PC-9 (cell line): ENCODE measurements around the gene ASB11. TPM values are rescaled to one million over a fixed set of nuclear protein-coding genes. Genes with fewer than 3 reads are reported as not detected.
A peak's percentile ranks its signal among the peaks of the same experiment; 100 is the strongest.
"Not testable (repeated sequence)": the region's sequence is repeated elsewhere in the genome, so short reads cannot be mapped to it uniquely, and the experiment has no call there.

Source experiments
- BruUV-seq: library from RNA; stranded (reverse); fragments of 400-500 nt; replicated peaks from 2 replicates; lab custom pipeline; 2021; lab: Mats Ljungman, UMichigan
- CTCF ChIA-PET: fragments of 300-600 bp; sonication (Branson Sonifier 250); formaldehyde crosslinking; loops from one replicate; lab custom pipeline; 2022; ENCODE audit warnings: antibody characterized with exemption; lab: Charles Lee
- POLR2A ChIA-PET: fragments of 300-600 bp; sonication (Branson Sonifier 250); formaldehyde crosslinking; loops from one replicate; lab custom pipeline; 2022; ENCODE audit warnings: antibody characterized with exemption; ENCODE audit not compliant: unreplicated experiment; lab: Charles Lee
- DNase-seq, 2 experiments: peaks; one replicate each; pipeline versions ENCODE4 v3.0.0 to v3.0.0-alpha.2; 2015 to 2022; ENCODE audit warnings: mixed read lengths in 1 of 2
- H2AFZ ChIP-seq: fragments of 200-600 bp; sonication (generic); 2 replicates; pipeline ENCODE4 v1.8.1; 2017; ENCODE audit warnings: antibody characterized with exemption
- H3F3A ChIP-seq: fragments of 200-600 bp; sonication (generic); 2 replicates; pipeline ENCODE4 v1.8.1; 2017; ENCODE audit warnings: antibody characterized with exemption, mild to moderate bottlenecking, low read depth; ENCODE audit not compliant: insufficient read depth
- H3K27ac ChIP-seq: fragments of 200-600 bp; sonication (generic); 2 replicates; pipeline ENCODE4 v1.6.1; 2016; ENCODE audit warnings: mixed run types
- H3K27me3 ChIP-seq: fragments of 200-600 bp; sonication (generic); 2 replicates; pipeline ENCODE4 v1.6.1; 2016; ENCODE audit warnings: low read depth, mixed run types; ENCODE audit not compliant: insufficient read depth
- H3K36me3 ChIP-seq: fragments of 200-600 bp; sonication (generic); 2 replicates; pipeline ENCODE4 v1.6.1; 2016; ENCODE audit warnings: low read depth, mixed run types
- H3K4me1 ChIP-seq: fragments of 200-600 bp; sonication (generic); replicated peaks from 2 replicates; pipeline ENCODE4 v1.6.1; 2016; ENCODE audit warnings: mixed run types; ENCODE audit not compliant: insufficient read depth
- H3K4me2 ChIP-seq: fragments of 200-600 bp; sonication (generic); 2 replicates; pipeline ENCODE4 v1.6.1; 2017; ENCODE audit warnings: mixed run types
- H3K4me3 ChIP-seq: fragments of 200-600 bp; sonication (generic); 2 replicates; pipeline ENCODE4 v1.6.1; 2016; ENCODE audit warnings: mixed run types
- H3K79me2 ChIP-seq: fragments of 200-600 bp; sonication (generic); 2 replicates; pipeline ENCODE4 v1.6.1; 2017; ENCODE audit warnings: low read depth, mixed run types
- H3K9me2 ChIP-seq: fragments of 200-600 bp; sonication (generic); 2 replicates; pipeline ENCODE4 v1.8.1; 2017; ENCODE audit warnings: mild to moderate bottlenecking; ENCODE audit not compliant: insufficient read depth
- H3K9me3 ChIP-seq: fragments of 200-600 bp; sonication (generic); 2 replicates; pipeline ENCODE4 v1.8.1; 2016; ENCODE audit warnings: low read depth; ENCODE audit not compliant: insufficient read depth
- H4K20me1 ChIP-seq: fragments of 200-600 bp; sonication (generic); 2 replicates; pipeline ENCODE4 v1.8.1; 2017; ENCODE audit not compliant: insufficient read depth
- EZH2 ChIP-seq: fragments of 200-600 bp; sonication (generic); IDR thresholded peaks from 2 replicates; pipeline ENCODE4 v1.8.0; 2017; ENCODE audit warnings: antibody characterized with exemption, low read depth
- intact Hi-C: fragments of 100-400 bp; cut with micrococcal nuclease; formaldehyde crosslinking; loops from one replicate; pipeline ENCODE4 v1.10.0; 2022; ENCODE audit not compliant: unreplicated experiment
- total RNA-seq: library from RNA; stranded (reverse); gene quantifications from 2 replicates; pipeline ENCODE4 v1.2.3, GENCODE V29; 2021
- TF ChIP-seq, protein P1 (sequence below): fragments of 200-600 bp; sonication (generic); conservative IDR thresholded peaks from 2 replicates; pipeline ENCODE4 v1.6.1; 2017; ENCODE audit warnings: mixed run types, antibody characterized with exemption, mild to moderate bottlenecking, moderate library complexity

The ASB11 gene
- total RNA-seq, 1 experiment from 2014 or later = not detected

DNA sequence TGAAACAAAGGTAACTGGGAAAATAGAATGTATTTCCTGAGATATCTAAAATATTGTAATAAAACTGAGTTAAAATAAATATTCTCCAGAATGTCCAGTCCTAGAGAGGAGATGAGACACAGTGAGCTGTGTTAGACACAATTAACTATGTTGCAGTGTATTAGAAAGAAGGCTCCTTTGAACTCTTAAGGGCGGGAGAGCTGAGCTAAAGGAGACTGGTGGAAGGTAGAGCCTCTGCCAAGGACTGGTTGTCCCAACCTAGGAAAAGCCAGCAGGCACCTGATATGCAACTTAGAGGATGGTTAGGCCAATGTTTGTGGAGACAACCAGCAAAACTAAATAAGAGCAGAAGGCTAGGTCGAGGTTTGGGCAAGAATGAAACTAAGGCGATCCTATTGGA lies 4.3 kb downstream of the ASB11 start:
- no peaks in the 10 kb centered on the region for H3K79me2 ChIP-seq
- no peak for DNase-seq
- H3K4me1 ChIP-seq = peaks cover 8% of the 10 kb centered on the region; the same call in 1 of the 2 replicates
- no peaks in the 10 kb centered on the region for H3K9me3 ChIP-seq
- no peak overlapping the region for H2AFZ ChIP-seq
- H3K4me3 ChIP-seq = no peak overlapping the region
- H3K36me3 ChIP-seq = no peaks in the 10 kb centered on the region
- no peak overlapping the region for H3K4me2 ChIP-seq
- H3K27ac ChIP-seq = no peak overlapping the region
- TF ChIP-seq, protein P1, sequence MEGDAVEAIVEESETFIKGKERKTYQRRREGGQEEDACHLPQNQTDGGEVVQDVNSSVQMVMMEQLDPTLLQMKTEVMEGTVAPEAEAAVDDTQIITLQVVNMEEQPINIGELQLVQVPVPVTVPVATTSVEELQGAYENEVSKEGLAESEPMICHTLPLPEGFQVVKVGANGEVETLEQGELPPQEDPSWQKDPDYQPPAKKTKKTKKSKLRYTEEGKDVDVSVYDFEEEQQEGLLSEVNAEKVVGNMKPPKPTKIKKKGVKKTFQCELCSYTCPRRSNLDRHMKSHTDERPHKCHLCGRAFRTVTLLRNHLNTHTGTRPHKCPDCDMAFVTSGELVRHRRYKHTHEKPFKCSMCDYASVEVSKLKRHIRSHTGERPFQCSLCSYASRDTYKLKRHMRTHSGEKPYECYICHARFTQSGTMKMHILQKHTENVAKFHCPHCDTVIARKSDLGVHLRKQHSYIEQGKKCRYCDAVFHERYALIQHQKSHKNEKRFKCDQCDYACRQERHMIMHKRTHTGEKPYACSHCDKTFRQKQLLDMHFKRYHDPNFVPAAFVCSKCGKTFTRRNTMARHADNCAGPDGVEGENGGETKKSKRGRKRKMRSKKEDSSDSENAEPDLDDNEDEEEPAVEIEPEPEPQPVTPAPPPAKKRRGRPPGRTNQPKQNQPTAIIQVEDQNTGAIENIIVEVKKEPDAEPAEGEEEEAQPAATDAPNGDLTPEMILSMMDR = no peak
- no peak for TF ChIP-seq EZH2
- no peaks in the 10 kb centered on the region for H4K20me1 ChIP-seq
- H3K27me3 ChIP-seq = no peaks in the 10 kb centered on the region
- intact Hi-C loops = no loop called here
- ChIA-PET CTCF (no interaction called here), POLR2A (no interaction called here)
- no peaks in the 10 kb centered on the region for H3K9me2 ChIP-seq
- no TSS peak for BruUV-seq
- no peaks in the 10 kb centered on the region for H3F3A ChIP-seq

GRCh38 chrX:15310117-15310516 lies 5.3 kb downstream of the ASB11 start:
- Histone ChIP-seq H3K27ac (peak overlapping the region; percentile 41; the same call in 1 of the 2 replicates), H2AFZ (no peak overlapping the region), H3K4me3 (no peak overlapping the region), H4K20me1 (no peaks in the 10 kb centered on the region), H3K4me2 (no peak overlapping the region), H3F3A (no peaks in the 10 kb centered on the region), H3K79me2 (no peaks in the 10 kb centered on the region), H3K9me3 (no peaks in the 10 kb centered on the region), H3K9me2 (no peaks in the 10 kb centered on the region), H3K4me1 (peaks cover 8% of the 10 kb centered on the region; the same call in 1 of the 2 replicates), H3K27me3 (no peaks in the 10 kb centered on the region), H3K36me3 (no peaks in the 10 kb centered on the region)
- intact Hi-C loops = no loop called here
- POLR2A ChIA-PET = no interaction called here
- BruUV-seq = no TSS peak
- TF ChIP-seq, protein P1 = no peak
- TF ChIP-seq EZH2 = no peak
- CTCF ChIA-PET = no interaction called here
- peak; percentile 3 to 62 for DNase-seq

DNA sequence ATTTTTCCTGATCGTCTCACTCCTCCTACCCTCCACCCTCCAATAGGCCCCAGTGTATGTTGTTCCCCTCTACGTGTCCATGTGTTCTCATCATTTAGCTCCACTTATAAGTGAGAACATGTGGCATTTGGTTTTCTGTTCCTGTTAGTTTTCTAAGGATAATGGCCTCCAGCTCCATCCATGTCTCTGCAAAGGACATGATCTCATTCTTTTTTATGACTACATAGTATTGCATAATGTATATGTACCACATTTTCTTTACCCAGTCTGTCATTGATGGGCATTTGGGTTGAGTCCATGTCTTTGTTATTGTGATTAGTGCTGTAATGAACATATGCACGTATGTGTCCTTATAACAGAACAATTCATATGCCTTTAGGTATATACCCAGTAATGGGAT lies 9.5 kb downstream of the ASB11 start:
- intact Hi-C loops, DNase-seq, CTCF ChIA-PET, H3K4me1 ChIP-seq, H3K4me2 ChIP-seq, H3K36me3 ChIP-seq, H3K27me3 ChIP-seq, POLR2A ChIA-PET, H3K79me2 ChIP-seq, BruUV-seq, H3F3A ChIP-seq, H3K9me3 ChIP-seq, H3K27ac ChIP-seq, H3K4me3 ChIP-seq, H4K20me1 ChIP-seq, H3K9me2 ChIP-seq, H2AFZ ChIP-seq: not testable (repeated sequence)

GRCh38 chrX:15301924-15302323 lies 13.5 kb downstream of the ASB11 start:
- Histone ChIP-seq H4K20me1 (no peaks in the 10 kb centered on the region), H3K9me3 (no peaks in the 10 kb centered on the region), H3F3A (no peaks in the 10 kb centered on the region), H3K27me3 (no peaks in the 10 kb centered on the region), H3K27ac (no peak overlapping the region), H3K9me2 (no peaks in the 10 kb centered on the region), H3K4me2 (no peak overlapping the region), H2AFZ (no peak overlapping the region), H3K36me3 (no peaks in the 10 kb centered on the region), H3K79me2 (no peaks in the 10 kb centered on the region), H3K4me3 (no peak overlapping the region), H3K4me1 (peaks cover 5% of the 10 kb centered on the region)
- DNase-seq = no peak
- intact Hi-C loops = loop anchor here (5.0 kb wide), 1 partner anchor 265 kb away; no protein-coding TSS in a partner anchor
- TF ChIP-seq EZH2 = no peak
- TF ChIP-seq, protein P1 = no peak
- no TSS peak for BruUV-seq
- POLR2A ChIA-PET = no interaction called here
- CTCF ChIA-PET = no interaction called here
